K562 (cell line): Measurements from ENCODE around the gene EHBP1. TPM values are rescaled to one million over a fixed set of nuclear protein-coding genes. Genes with fewer than 3 reads are reported as not detected.

Experiments
- ATAC-seq: fragments of 200-7000 bp; cut with Tn5 transposase; 3 replicates; pipeline ENCODE4 v1.9.1; 2020; ENCODE audit warnings: moderate library complexity
- BruUV-seq: library from RNA; stranded (reverse); fragments of 400-500 nt; replicated peaks from 2 replicates; lab custom pipeline; 2021; lab: Mats Ljungman, UMichigan
- CTCF ChIA-PET: fragments of 300-600 bp; formaldehyde crosslinking; extraction: SDS; loops from one replicate; lab custom pipeline; 2021; ENCODE audit warnings: low intra/inter-chr PET ratio; lab: Yijun Ruan, JAX
- POLR2A ChIA-PET: fragments of 300-600, 350-650 bp; sonication (Branson Sonifier 250); formaldehyde crosslinking; extraction: SDS; loops from one replicate; lab custom pipeline; 2021; ENCODE audit warnings: antibody characterized with exemption, inconsistent platforms; lab: Yijun Ruan, JAX
- DNase-seq, 4 experiments: peaks; one replicate each; pipeline versions ENCODE4 v3.0.0 to v3.0.0-alpha.2; 2011 to 2018; ENCODE audit warnings: low spot score in 3 of 4, mixed read lengths in 3 of 4; ENCODE audit errors: extremely low read depth in 1 of 4
- FAIRE-seq: peaks from 2 replicates; lab custom pipeline; 2011; peaks lifted over from hg19 to GRCh38; lab: Jason Lieb, UNC
- H2AFZ ChIP-seq: 2 replicates; pipeline ENCODE4 v1.6.0; 2011; ENCODE audit warnings: low read depth, low read length, control low read depth, inconsistent platforms
- H3K27ac ChIP-seq: fragments of 200-600 bp; 3 replicates; pipeline ENCODE4 v1.8.0; 2011; ENCODE audit warnings: low read depth, mild to moderate bottlenecking, control low read depth, inconsistent platforms, low read length, moderate library complexity, mixed read lengths; ENCODE audit errors: extremely low read depth
- H3K27me3 ChIP-seq, 2 experiments: fragments of 300-600 bp in 1 of 2; 2 replicates in 1 of 2; 3 replicates in 1 of 2; pipeline versions ENCODE4 v1.6.0 to v1.8.0; 2011; ENCODE audit warnings: inconsistent platforms in 2 of 2, low read length in 2 of 2, mild to moderate bottlenecking in 1 of 2, mixed read lengths in 1 of 2, moderate library complexity in 1 of 2; ENCODE audit not compliant: control insufficient read depth in 2 of 2, insufficient read depth in 2 of 2
- H3K36me3 ChIP-seq: fragments of 300-600 bp; 3 replicates; pipeline ENCODE4 v1.8.0; 2011; ENCODE audit warnings: mild to moderate bottlenecking, low read length, inconsistent platforms; ENCODE audit not compliant: control insufficient read depth, insufficient read depth
- H3K4me1 ChIP-seq, 2 experiments: fragments of 200-600 bp in 1 of 2; replicated peaks in 1 of 2; 2 replicates in 1 of 2; 3 replicates in 1 of 2; pipeline versions ENCODE4 v1.5.1 to v1.8.0; 2011; ENCODE audit warnings: inconsistent platforms in 2 of 2, low read length in 2 of 2, mild to moderate bottlenecking in 1 of 2, mixed read lengths in 1 of 2, moderate library complexity in 1 of 2; ENCODE audit not compliant: control insufficient read depth in 2 of 2, insufficient read depth in 2 of 2
- H3K4me2 ChIP-seq: 2 replicates; pipeline ENCODE4 v1.6.1; 2011; ENCODE audit warnings: low read length, control low read depth, inconsistent platforms, mixed read lengths; ENCODE audit not compliant: insufficient read depth
- H3K4me3 ChIP-seq: fragments of 200-600 bp; sonication (generic), shearing (Covaris generic); 2 replicates; pipeline ENCODE4 v1.5.1; 2016; ENCODE audit warnings: control low read depth, inconsistent platforms
- H3K79me2 ChIP-seq: fragments of 200-600 bp; 3 replicates; pipeline ENCODE4 v1.8.0; 2011; ENCODE audit warnings: low read length, inconsistent platforms; ENCODE audit not compliant: control insufficient read depth, insufficient read depth
- H3K9ac ChIP-seq, 2 experiments: 2 replicates each; pipeline versions ENCODE4 v1.6.0 to v1.6.1; 2011; ENCODE audit warnings: low read depth in 2 of 2, low read length in 2 of 2, control low read depth in 1 of 2, inconsistent platforms in 1 of 2, mild to moderate bottlenecking in 1 of 2, mixed read lengths in 1 of 2; ENCODE audit not compliant: insufficient read depth in 1 of 2
- H3K9me1 ChIP-seq: one replicate; pipeline ENCODE4 v1.6.0; 2011; ENCODE audit warnings: inconsistent platforms, mild to moderate bottlenecking, low read length, moderate library complexity; ENCODE audit not compliant: control insufficient read depth, insufficient read depth
- H3K9me3 ChIP-seq: replicated peaks from 2 replicates; pipeline ENCODE4 v1.5.1; 2011; ENCODE audit warnings: low read depth, low read length, inconsistent platforms; ENCODE audit not compliant: control insufficient read depth, insufficient read depth
- H4K20me1 ChIP-seq: replicated peaks from 2 replicates; pipeline ENCODE4 v1.6.1; 2011; ENCODE audit warnings: low read length, inconsistent platforms, mixed read lengths; ENCODE audit not compliant: control insufficient read depth, insufficient read depth
- ETV5 ChIP-seq: sonication (generic); formaldehyde crosslinking; IDR thresholded peaks from 2 replicates; pipeline ENCODE4 v1.4.0; 2020; ENCODE audit warnings: low read depth, mild to moderate bottlenecking, missing genetic modification reagents
- FUS ChIP-seq: fragments of 200-400 bp; formaldehyde crosslinking; optimal IDR thresholded peaks from 2 replicates; pipeline ENCODE3; 2017; ENCODE audit warnings: low read depth, low read length
- HCFC1 ChIP-seq: IDR thresholded peaks from 2 replicates; pipeline ENCODE4 v1.6.1; 2012; ENCODE audit warnings: low read depth, low read length, improper control_type of control experiment
- HMGN3 ChIP-seq: IDR thresholded peaks from 2 replicates; pipeline ENCODE4 v1.6.1; 2011; ENCODE audit warnings: borderline replicate concordance, low read depth, mild to moderate bottlenecking, mixed read lengths, low read length; ENCODE audit not compliant: insufficient read length; ENCODE audit errors: extremely low read depth
- POLR2H ChIP-seq: IDR thresholded peaks from 2 replicates; pipeline ENCODE4 v1.6.1; 2016; ENCODE audit warnings: missing genetic modification characterization, low read depth, mild to moderate bottlenecking, control low read depth, missing compliant biosample characterization, moderate library complexity
- PRMT5 ChIP-seq: sonication (generic); formaldehyde crosslinking; IDR thresholded peaks from 2 replicates; pipeline ENCODE4 v1.5.0; 2020; ENCODE audit warnings: missing genetic modification reagents
- YY1 ChIP-seq, 3 experiments: IDR thresholded peaks; 2 replicates each; pipeline ENCODE4 v1.6.1; 2011; ENCODE audit warnings: low read length in 2 of 3, mild to moderate bottlenecking in 2 of 3, moderate library complexity in 2 of 3, borderline replicate concordance in 1 of 3, control low read depth in 1 of 3, low read depth in 1 of 3; ENCODE audit not compliant: insufficient read depth in 3 of 3, insufficient replicate concordance in 2 of 3, control insufficient read depth in 1 of 3, insufficient read length in 1 of 3; ENCODE audit errors: extremely low read depth in 1 of 3
- ZNF140 ChIP-seq: fragments of 250-450 bp; sonication (Bioruptor Pico); IDR thresholded peaks from 2 replicates; pipeline ENCODE4 v1.8.0; 2021; ENCODE audit warnings: moderate library complexity, mild to moderate bottlenecking, inconsistent platforms
- WGBS: fragments of 100-300 bp; shearing (Covaris generic); methylation state at CpG from one replicate; pipeline ENCODE4 v1.1.6; 2016; ENCODE audit warnings: low coverage, mixed read lengths; ENCODE audit not compliant: insufficient coverage; ENCODE audit errors: missing lambda C conversion rate; 5-methylcytosine and 5-hydroxymethylcytosine counted together
- in situ Hi-C: fragments of 300-500 bp; cut with MboI; formaldehyde crosslinking; loops from 4 replicates; pipeline ENCODE4 v1.15.0; 2018; ENCODE audit warnings: inconsistent platforms, mixed read lengths
- intact Hi-C: fragments of 100-400 bp; cut with micrococcal nuclease; formaldehyde crosslinking; loops from 2 replicates; pipeline ENCODE4 v1.14.2; 2022
- polyA plus RNA-seq, 8 experiments: library from polyadenylated mRNA; depleted of rRNA in 4 of 8; stranded (reverse) in 5 of 8; unstranded in 3 of 8; fragments of >200 nt; fragmentation: Nextera tagmentation in 2 of 8; fragmentation: Illumina TruSeq in 1 of 8; extraction: Ambion mirVana in 2 of 8; extraction: Trizol in 1 of 8; gene quantifications; 2 replicates each; pipeline versions ENCODE4 v1.2.1 to v1.2.3, GENCODE V29; 2011 to 2014; ENCODE audit warnings: inconsistent platforms in 1 of 8, missing spikeins in 1 of 8
- total RNA-seq, 7 experiments: library from RNA; depleted of rRNA in 6 of 7; stranded (reverse); fragments of >200 nt in 6 of 7; fragmentation: Illumina TruSeq in 2 of 7; extraction: Trizol in 2 of 7; gene quantifications; 2 replicates each; pipeline versions ENCODE4 v1.2.1 to v1.2.3, GENCODE V29; 2011 to 2021; ENCODE audit warnings: low replicate concordance in 1 of 7
- TF ChIP-seq, protein P1 (sequence below): sonication (generic); formaldehyde crosslinking; IDR thresholded peaks from 2 replicates; pipeline ENCODE4 v1.9.0; 2022; ENCODE audit warnings: mild to moderate bottlenecking, missing genetic modification reagents

Gene EHBP1
- total and polyA plus RNA-seq, 9 of the 15 experiments (the other 6 are each of a cell fraction or from before 2014, with no cell fraction given): 8.9 to 26.6 (median 19.3) TPM

DNA sequence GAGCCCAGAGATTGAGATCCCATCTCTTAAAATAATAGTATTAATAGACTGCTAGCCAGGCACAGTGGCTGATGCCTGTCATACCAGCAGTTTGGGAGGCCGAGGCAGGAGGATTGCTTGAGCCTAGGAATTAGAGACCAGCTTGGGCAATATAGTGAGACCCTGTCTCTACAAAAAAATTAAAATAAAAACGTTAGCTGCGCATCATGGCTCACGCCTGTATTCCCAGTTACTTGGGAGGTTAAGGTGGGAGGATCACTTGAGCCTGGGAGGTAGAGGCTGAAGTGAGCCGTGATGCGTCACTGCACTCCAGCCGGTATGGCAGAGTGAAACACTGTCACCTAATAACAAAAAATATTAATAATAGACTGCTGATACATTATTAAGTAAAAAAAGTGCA is 178.1 kb downstream of the EHBP1 start:
- ATAC-seq (no peak), DNase-seq (no peak), FAIRE-seq (no peak)
- 93% methylated on average over 7 of the region's 7 CpGs for WGBS
- no TSS peak for BruUV-seq
- H3K4me2 ChIP-seq: no peak overlapping the region
- in situ Hi-C loops: no loop called here
- H2AFZ ChIP-seq: no peak overlapping the region
- no peak overlapping the region for H3K9ac ChIP-seq
- H4K20me1 ChIP-seq: no peaks in the 10 kb centered on the region
- POLR2A ChIA-PET: interaction anchor here (1.0 kb wide), 1 partner anchor 15 kb away, joined by 3 read pairs; no protein-coding TSS in a partner anchor
- no peaks in the 10 kb centered on the region for H3K4me1 ChIP-seq
- no peak for TF ChIP-seq HMGN3
- no peak for TF ChIP-seq HCFC1
- TF ChIP-seq POLR2H (tag): no peak
- no peak for TF ChIP-seq ETV5 (CRISPR knock-in tag)
- TF ChIP-seq, protein P1, sequence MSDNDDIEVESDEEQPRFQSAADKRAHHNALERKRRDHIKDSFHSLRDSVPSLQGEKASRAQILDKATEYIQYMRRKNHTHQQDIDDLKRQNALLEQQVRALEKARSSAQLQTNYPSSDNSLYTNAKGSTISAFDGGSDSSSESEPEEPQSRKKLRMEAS (CRISPR knock-in tag): no peak
- TF ChIP-seq ZNF140: no peak
- no peak for TF ChIP-seq PRMT5 (CRISPR knock-in tag)
- TF ChIP-seq FUS: no peak
- TF ChIP-seq YY1 (IDR thresholded peaks at IDR 0.05; ENCODE audit: borderline replicate concordance in 1 of 3, control insufficient read depth in 1 of 3, extremely low read depth in 1 of 3, insufficient read depth in 3 of 3, insufficient read length in 1 of 3, insufficient replicate concordance in 2 of 3, low read depth in 1 of 3, low read length in 2 of 3): no peak
- H3K27ac ChIP-seq: no peak overlapping the region
- no peaks in the 10 kb centered on the region for H3K27me3 ChIP-seq
- H3K9me1 ChIP-seq: no peaks in the 10 kb centered on the region
- H3K9me3 ChIP-seq: no peaks in the 10 kb centered on the region
- intact Hi-C loops: no loop called here
- no peaks in the 10 kb centered on the region for H3K36me3 ChIP-seq
- H3K79me2 ChIP-seq: no peaks in the 10 kb centered on the region
- H3K4me3 ChIP-seq: no peak overlapping the region
- CTCF ChIA-PET: no interaction called here
